HCT116 (cell line): ENCODE results near the gene CCNK.

Experiments
- CTCF ChIP-seq, 3 experiments: fragments of 200-600 bp in 1 of 3; sonication (generic) in 1 of 3; IDR thresholded peaks in 2 of 3; conservative IDR thresholded peaks in 1 of 3; 2 replicates each; pipeline ENCODE4 v1.5.1; 2012 to 2017; ENCODE audit warnings: low read depth in 2 of 3, low read length in 2 of 3, antibody characterized with exemption in 1 of 3, borderline replicate concordance in 1 of 3, control low read depth in 1 of 3, mild to moderate bottlenecking in 1 of 3, mixed read lengths in 1 of 3, mixed run types in 1 of 3, moderate library complexity in 1 of 3; ENCODE audit not compliant: insufficient read depth in 1 of 3
- EZH2 ChIP-seq: fragments of 200-600 bp; sonication (generic); IDR thresholded peaks from 2 replicates; pipeline ENCODE4 v1.6.1; 2017; ENCODE audit warnings: antibody characterized with exemption, mixed run types
- EZH2phosphoT487 ChIP-seq: fragments of 200-600 bp; IDR thresholded peaks from 2 replicates; pipeline ENCODE4 v1.6.1; 2018; ENCODE audit warnings: antibody characterized with exemption, borderline replicate concordance
- JUND ChIP-seq: IDR thresholded peaks from 2 replicates; pipeline ENCODE4 v1.6.1; 2012
- POLR2A ChIP-seq: IDR thresholded peaks from 2 replicates; pipeline ENCODE4 v1.7.0; 2011; ENCODE audit warnings: borderline replicate concordance; ENCODE audit not compliant: insufficient read depth, insufficient read length; ENCODE audit errors: extremely low read depth
- POLR2AphosphoS5 ChIP-seq: IDR thresholded peaks from 2 replicates; pipeline ENCODE4 v1.6.1; 2011; ENCODE audit warnings: mild to moderate bottlenecking, low read depth, low read length, moderate library complexity
- SIN3A ChIP-seq: IDR thresholded peaks from 2 replicates; pipeline ENCODE4 v1.6.1; 2012; ENCODE audit warnings: low read depth
- SRF ChIP-seq: IDR thresholded peaks from 2 replicates; pipeline ENCODE4 v1.6.1; 2012; ENCODE audit warnings: low read depth
- YY1 ChIP-seq: IDR thresholded peaks from 2 replicates; pipeline ENCODE4 v1.6.1; 2011; ENCODE audit warnings: low read length, low read depth, moderate library complexity, mild to moderate bottlenecking; ENCODE audit not compliant: insufficient replicate concordance; ENCODE audit errors: extremely low read depth
- ZNF274 ChIP-seq: fragments of 200-500 bp; sonication (Bioruptor generic); IDR thresholded peaks from 2 replicates; pipeline ENCODE4 v1.6.1; 2014; ENCODE audit warnings: mild to moderate bottlenecking, low read depth, low read length, inconsistent platforms

GRCh38 chr14:99534863-99535262 is 53.7 kb downstream of the CCNK start:
- TF ChIP-seq EZH2 (no peak), SIN3A (no peak), POLR2A (no peak), ZNF274 (no peak), CTCF (IDR thresholded peaks at IDR 0.05 in 2 of 3, conservative IDR thresholded peaks at IDR 0.05 in 1 of 3; ENCODE audit: borderline replicate concordance in 1 of 3, insufficient read depth in 1 of 3, low read depth in 2 of 3, low read length in 2 of 3) (no peak), EZH2phosphoT487 (no peak), JUND (no peak), POLR2AphosphoS5 (no peak), YY1 (no peak), SRF (no peak)
